ENCODE data around the gene ASTN2. TPM values are rescaled to one million over a fixed set of nuclear protein-coding genes. Genes with fewer than 3 reads are reported as not detected.

The ASTN2 gene
- total and polyA plus RNA-seq, 2 experiments from 2014 or later = 5.6 to 7.7 TPM

GRCh38 chr9:116592970-116593369 lies 821.9 kb downstream of the ASTN2 start:
- no peak overlapping the region for H3K27ac ChIP-seq
- DNase-seq (ENCODE audit: low read depth in 1 of 2, low spot score in 1 of 2) = peak in 1 of 2 donors; percentile 9
- no peaks in the 10 kb centered on the region for H3K36me3 ChIP-seq
- H3K9me3 ChIP-seq (ENCODE audit: low read depth) = no peaks in the 10 kb centered on the region
- no peak overlapping the region for H3K4me3 ChIP-seq
- no peaks in the 10 kb centered on the region for H3K4me1 ChIP-seq (ENCODE audit: low read depth)
- no peaks in the 10 kb centered on the region for H3K27me3 ChIP-seq
- TF ChIP-seq CTCF (IDR thresholded peaks at IDR 0.05; ENCODE audit: low read depth, low read length) = no peak

GRCh38 chr9:116589392-116590354 lies 825.2 kb downstream of the ASTN2 start:
- H3K36me3 ChIP-seq = no peaks in the 10 kb centered on the region
- no peaks in the 10 kb centered on the region for H3K9me3 ChIP-seq (ENCODE audit: low read depth)
- H3K27me3 ChIP-seq = no peaks in the 10 kb centered on the region
- no peaks in the 10 kb centered on the region for H3K4me1 ChIP-seq (ENCODE audit: low read depth)
- peak; percentile 69 for TF ChIP-seq CTCF (IDR thresholded peaks at IDR 0.05; ENCODE audit: low read depth, low read length)
- H3K4me3 ChIP-seq = no peak overlapping the region
- DNase-seq (ENCODE audit: low read depth in 1 of 2, low spot score in 1 of 2) = peak in 1 of 2 donors; percentile 72
- H3K27ac ChIP-seq = no peak overlapping the region

- no peaks in the 10 kb centered on the region for H3K4me1 ChIP-seq (ENCODE audit: low read depth)
- H3K36me3 ChIP-seq = no peaks in the 10 kb centered on the region
- no peak for TF ChIP-seq CTCF (IDR thresholded peaks at IDR 0.05; ENCODE audit: low read depth, low read length)
- H3K27ac ChIP-seq = no peak overlapping the region
- DNase-seq (ENCODE audit: low read depth in 1 of 2, low spot score in 1 of 2) = no peak
- no peak overlapping the region for H3K4me3 ChIP-seq
- no peaks in the 10 kb centered on the region for H3K9me3 ChIP-seq (ENCODE audit: low read depth)
- H3K27me3 ChIP-seq = no peaks in the 10 kb centered on the region
Measured at GRCh38 chr9:116587919-116588318, 826.9 kb downstream of the ASTN2 start.

- H3K27me3 ChIP-seq = no peaks in the 10 kb centered on the region
- DNase-seq (ENCODE audit: low read depth in 1 of 2, low spot score in 1 of 2) = no peak
- no peaks in the 10 kb centered on the region for H3K9me3 ChIP-seq (ENCODE audit: low read depth)
- H3K27ac ChIP-seq = no peak overlapping the region
- no peaks in the 10 kb centered on the region for H3K36me3 ChIP-seq
- no peak overlapping the region for H3K4me3 ChIP-seq
- TF ChIP-seq CTCF (IDR thresholded peaks at IDR 0.05; ENCODE audit: low read depth, low read length) = no peak
- no peaks in the 10 kb centered on the region for H3K4me1 ChIP-seq (ENCODE audit: low read depth)
Measured at GRCh38 chr9:116585896-116586295, 829.0 kb downstream of the ASTN2 start.

GRCh38 chr9:116585204-116585603 lies 829.7 kb downstream of the ASTN2 start:
- no peak for TF ChIP-seq CTCF (IDR thresholded peaks at IDR 0.05; ENCODE audit: low read depth, low read length)
- H3K4me3 ChIP-seq = no peak overlapping the region
- no peaks in the 10 kb centered on the region for H3K9me3 ChIP-seq (ENCODE audit: low read depth)
- no peaks in the 10 kb centered on the region for H3K36me3 ChIP-seq
- no peaks in the 10 kb centered on the region for H3K4me1 ChIP-seq (ENCODE audit: low read depth)
- no peak overlapping the region for H3K27ac ChIP-seq
- no peaks in the 10 kb centered on the region for H3K27me3 ChIP-seq
- DNase-seq (ENCODE audit: low read depth in 1 of 2, low spot score in 1 of 2) = no peak
